Gastrocnemius medialis (tissue), 4 donors: Measurements from ENCODE around the gene CSNK1G1. TPM values are rescaled to one million over a fixed set of nuclear protein-coding genes. Genes with fewer than 3 reads are reported as not detected.

Source experiments
- ATAC-seq, 2 donors: fragments of 150-250 bp; one replicate each; pipeline ENCODE4 v1.9.1; 2016
- DNase-seq, 2 donors: peaks; one replicate each; pipeline ENCODE4 v3.0.0-alpha.2; 2019
- H3K27ac ChIP-seq, 4 donors: fragments of 200-600 bp; sonication (generic); 1 replicate in 1 of 4; 2 replicates in 3 of 4; pipeline ENCODE4 v1.5.1; 2016 to 2018; ENCODE audit warnings: mild to moderate bottlenecking in 2 of 4, moderate library complexity in 1 of 4
- H3K27me3 ChIP-seq, 3 donors: fragments of 200-600 bp; sonication (generic) in 2 of 3; 1 replicate in 1 of 3; 2 replicates in 2 of 3; pipeline versions ENCODE4 v1.5.1 to v1.6.0; 2016 to 2019; ENCODE audit warnings: mild to moderate bottlenecking in 1 of 3, moderate library complexity in 1 of 3
- H3K36me3 ChIP-seq, 2 donors: fragments of 200-600 bp; sonication (generic) in 1 of 2; one replicate each; pipeline ENCODE4 v1.5.1; 2017 to 2018
- H3K4me1 ChIP-seq, 2 donors: fragments of 200-600 bp; sonication (generic) in 1 of 2; one replicate each; pipeline ENCODE4 v1.5.1; 2016 to 2017; ENCODE audit warnings: mild to moderate bottlenecking in 2 of 2
- H3K4me3 ChIP-seq, 4 donors: fragments of 200-600 bp; sonication (generic) in 3 of 4; 1 replicate in 1 of 4; 2 replicates in 3 of 4; pipeline ENCODE4 v1.5.1; 2016 to 2019; ENCODE audit warnings: mild to moderate bottlenecking in 2 of 4
- H3K9me3 ChIP-seq, 3 donors: fragments of 200-600 bp; sonication (generic) in 2 of 3; 1 replicate in 1 of 3; 2 replicates in 2 of 3; pipeline ENCODE4 v1.5.1; 2016 to 2019
- CTCF ChIP-seq, 5 experiments: fragments of 450-650 bp in 3 of 5; fragments of 200-600 bp in 2 of 5; sonication (generic) in 2 of 5; IDR thresholded peaks in 4 of 5; conservative IDR thresholded peaks in 1 of 5; 1 replicate in 4 of 5; 2 replicates in 1 of 5; pipeline ENCODE4 v1.5.1; 2016 to 2019; ENCODE audit warnings: antibody characterized with exemption in 5 of 5, mild to moderate bottlenecking in 3 of 5, moderate library complexity in 3 of 5
- POLR2A ChIP-seq, 2 donors: fragments of 450-650 bp; IDR thresholded peaks; one replicate each; pipeline ENCODE4 v1.6.1; 2017; ENCODE audit warnings: antibody characterized with exemption in 2 of 2, mild to moderate bottlenecking in 2 of 2, moderate library complexity in 2 of 2
- in situ Hi-C, 4 donors: fragments of 200-750 bp; cut with MboI; loops; one replicate each; pipeline versions ENCODE4 v1.15.0 to v1.8.0; 2017; ENCODE audit warnings: low sequenced_read_pairs in 4 of 4
- intact Hi-C: fragments of 100-400 bp; cut with DNase I; formaldehyde crosslinking; loops from one replicate; pipeline ENCODE4 v1.15.1; 2023; ENCODE audit warnings: low total_unique reads
- total RNA-seq, 4 donors: library from RNA; depleted of rRNA; stranded (reverse); fragments of >200 nt; gene quantifications; one replicate each; pipeline versions ENCODE4 v1.1.0 to v1.2.3, GENCODE V29; 2016

CSNK1G1 gene
- total RNA-seq, 4 donors from 2014 or later, result 5.3 to 26.6 (median 6.5) TPM

DNA sequence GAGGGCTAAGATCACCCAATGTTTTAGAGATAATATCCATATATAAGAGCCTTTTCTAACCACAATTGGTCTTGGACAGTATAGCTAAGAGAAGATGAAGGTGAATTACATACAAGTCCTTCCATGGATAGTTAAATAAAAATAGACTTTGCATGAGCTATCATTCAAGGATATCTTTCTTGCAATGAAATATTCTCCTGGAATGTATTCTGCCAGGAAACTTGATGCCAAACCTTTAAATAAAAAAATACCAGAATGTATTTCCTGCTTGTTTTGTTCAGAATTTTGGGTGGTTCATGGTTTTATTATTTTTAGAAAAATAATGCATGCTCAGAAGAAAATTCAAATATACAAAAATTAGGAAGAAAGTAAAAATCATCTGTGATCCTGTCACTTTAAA is 104.3 kb downstream of the CSNK1G1 start:
- in situ Hi-C loops, result no loop called here
- ATAC-seq (no peak), DNase-seq (no peak)
- Histone ChIP-seq H3K36me3 (peaks cover 0 to 7% of the 10 kb centered on the region in 2 donors), H3K27me3 (no peaks in the 10 kb centered on the region), H3K9me3 (no peaks in the 10 kb centered on the region), H3K4me3 (no peak overlapping the region), H3K4me1 (peaks cover 7 to 8% of the 10 kb centered on the region in 2 donors), H3K27ac (no peak overlapping the region)
- intact Hi-C loops, result no loop called here
- TF ChIP-seq POLR2A (IDR thresholded peaks at IDR 0.05) (no peak), CTCF (IDR thresholded peaks at IDR 0.05 in 4 of 5, conservative IDR thresholded peaks at IDR 0.05 in 1 of 5) (no peak)

DNA sequence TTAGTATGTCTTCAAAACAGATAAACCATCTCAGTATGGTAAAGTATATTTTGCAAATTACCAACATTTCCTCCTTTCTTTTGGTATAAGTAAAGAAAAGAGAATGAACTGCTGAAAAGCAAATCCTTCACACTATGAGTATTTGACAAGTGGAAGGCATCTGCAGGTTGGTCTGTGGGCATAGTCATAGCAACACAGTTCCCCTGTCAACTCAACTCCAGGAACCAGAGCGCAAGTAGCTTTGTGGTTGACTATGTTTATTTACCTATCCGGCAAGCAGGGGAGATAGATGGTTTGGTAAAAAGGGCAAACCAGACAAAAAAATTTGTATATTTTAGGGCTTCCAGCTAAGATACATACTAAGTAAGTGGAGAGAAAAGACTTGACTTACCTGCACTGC is 104.9 kb downstream of the CSNK1G1 start:
- no peak for ATAC-seq
- no peak for DNase-seq
- intact Hi-C loops, result no loop called here
- Histone ChIP-seq H3K36me3 (peaks cover 0 to 7% of the 10 kb centered on the region in 2 donors), H3K27me3 (no peaks in the 10 kb centered on the region), H3K4me1 (peaks cover 7 to 8% of the 10 kb centered on the region in 2 donors), H3K27ac (no peak overlapping the region), H3K4me3 (no peak overlapping the region), H3K9me3 (no peaks in the 10 kb centered on the region)
- in situ Hi-C loops, result no loop called here
- no peak for TF ChIP-seq CTCF (IDR thresholded peaks at IDR 0.05 in 4 of 5, conservative IDR thresholded peaks at IDR 0.05 in 1 of 5)
- no peak for TF ChIP-seq POLR2A (IDR thresholded peaks at IDR 0.05)

- no peaks in the 10 kb centered on the region for H3K9me3 ChIP-seq
- in situ Hi-C loops (no loop called here), intact Hi-C loops (no loop called here)
- no peaks in the 10 kb centered on the region for H3K27me3 ChIP-seq
- peaks cover 7 to 8% of the 10 kb centered on the region in 2 donors for H3K4me1 ChIP-seq
- peaks cover 0 to 7% of the 10 kb centered on the region in 2 donors for H3K36me3 ChIP-seq
- no peak overlapping the region for H3K27ac ChIP-seq
- no peak for ATAC-seq
- TF ChIP-seq POLR2A (IDR thresholded peaks at IDR 0.05) (no peak), CTCF (IDR thresholded peaks at IDR 0.05 in 4 of 5, conservative IDR thresholded peaks at IDR 0.05 in 1 of 5) (no peak)
- no peak overlapping the region for H3K4me3 ChIP-seq
- DNase-seq, result no peak
Measured at GRCh38 chr15:64249883-64250575, 105.9 kb downstream of the CSNK1G1 start.

GRCh38 chr15:64249406-64249805 is 106.6 kb downstream of the CSNK1G1 start:
- in situ Hi-C loops (no loop called here), intact Hi-C loops (no loop called here)
- Histone ChIP-seq H3K4me1 (peaks cover 7 to 8% of the 10 kb centered on the region in 2 donors), H3K27ac (no peak overlapping the region), H3K36me3 (peaks cover 0 to 7% of the 10 kb centered on the region in 2 donors), H3K4me3 (no peak overlapping the region), H3K27me3 (no peaks in the 10 kb centered on the region), H3K9me3 (no peaks in the 10 kb centered on the region)
- no peak for TF ChIP-seq CTCF (IDR thresholded peaks at IDR 0.05 in 4 of 5, conservative IDR thresholded peaks at IDR 0.05 in 1 of 5)
- no peak for TF ChIP-seq POLR2A (IDR thresholded peaks at IDR 0.05)
- ATAC-seq, result no peak
- DNase-seq, result no peak
